ENCODE results near the gene SAMM50. TPM values are rescaled to one million over a fixed set of nuclear protein-coding genes. Genes with fewer than 3 reads are reported as not detected.
A peak's percentile ranks its signal among the peaks of the same experiment; 100 is the strongest.

Gene SAMM50
- 45.5 and 48.5 TPM in 2 replicates for total RNA-seq (ENCODE audit: low replicate concordance)

DNA sequence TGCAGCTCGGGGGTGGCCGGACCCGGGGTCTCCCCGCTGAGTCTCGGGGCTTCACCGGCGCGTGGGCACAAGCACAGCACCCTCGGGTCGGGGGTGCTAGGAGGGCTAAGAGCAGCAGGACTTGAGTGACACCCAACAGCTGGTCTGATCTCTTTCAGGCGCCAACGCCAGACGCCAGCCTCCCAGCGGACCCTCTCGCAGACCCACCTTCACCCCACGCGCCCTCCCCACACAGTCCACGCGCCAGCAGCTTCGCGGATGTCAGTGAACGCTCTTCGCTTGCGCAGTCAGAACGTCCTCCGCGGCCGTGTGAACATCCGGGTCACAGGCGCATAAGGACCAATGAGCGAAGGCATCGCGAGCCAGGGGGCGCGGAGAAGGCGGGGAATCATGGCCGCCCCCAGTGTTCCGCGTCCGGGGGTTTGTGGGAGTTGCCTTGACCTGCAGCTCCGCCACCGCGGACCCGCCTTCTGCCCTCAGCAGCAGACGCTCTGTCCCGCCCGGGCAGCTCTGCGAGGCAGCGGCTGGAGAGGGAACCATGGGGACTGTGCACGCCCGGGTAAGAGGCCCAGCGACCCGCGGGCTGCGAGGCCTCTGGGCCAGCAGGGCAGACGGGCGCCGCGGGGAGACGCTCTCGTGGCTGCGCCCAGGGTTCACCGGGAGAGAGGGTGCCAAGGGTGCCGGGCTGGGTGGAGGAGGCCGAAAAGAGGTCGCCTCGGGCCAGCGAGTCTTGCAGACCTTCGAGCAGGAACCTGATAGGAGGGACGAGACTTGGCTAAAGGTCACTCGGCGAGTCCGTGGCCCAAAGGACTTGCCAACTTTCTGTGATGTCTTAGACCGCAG is at the start of gene SAMM50:
TSS of gene SAMM50 (plus strand) at position 403 of the 843 bp plus-strand sequence. CDS start at position 539, 136 bp downstream.
- no peaks in the 10 kb centered on the region for H3K27me3 ChIP-seq
- H3K4me3 Mint-ChIP-seq = peak within 1 kb of the TSS; percentile 99
- peaks cover 30% of the 10 kb centered on the region for H3K4me1 Mint-ChIP-seq
- H3K27ac ChIP-seq = peak within 1 kb of the TSS; percentile 80
- H2AFZ ChIP-seq (replicated peaks) = peak within 1 kb of the TSS; percentile 83
- peak; percentile 95 for DNase-seq (ENCODE audit: low spot score)
- H3K4me3 ChIP-seq = peak within 1 kb of the TSS; percentile 85
- no peaks in the 10 kb centered on the region for H3K36me3 ChIP-seq
- H3K79me2 ChIP-seq (ENCODE audit: low read depth) = peaks cover 47% of the 10 kb centered on the region
- H3K4me1 ChIP-seq = peaks cover 11% of the 10 kb centered on the region
- no peaks in the 10 kb centered on the region for H3K9me3 Mint-ChIP-seq
- H3F3A ChIP-seq (ENCODE audit: low read depth) = peaks cover 6% of the 10 kb centered on the region
- peak within 1 kb of the TSS; percentile 91 for H3K27ac Mint-ChIP-seq
- H3K27me3 Mint-ChIP-seq (ENCODE audit: insufficient read depth, low read depth) = peaks cover 3% of the 10 kb centered on the region
- H3K9ac ChIP-seq = peak within 1 kb of the TSS; percentile 76
- H3K4me2 ChIP-seq = peak within 1 kb of the TSS; percentile 86
- no peaks in the 10 kb centered on the region for H3K9me3 ChIP-seq (ENCODE audit: low read depth)
- H4K20me1 ChIP-seq (ENCODE audit: low read depth) = peaks cover 2% of the 10 kb centered on the region
- no peaks in the 10 kb centered on the region for H3K36me3 Mint-ChIP-seq
- TF ChIP-seq, protein P1, sequence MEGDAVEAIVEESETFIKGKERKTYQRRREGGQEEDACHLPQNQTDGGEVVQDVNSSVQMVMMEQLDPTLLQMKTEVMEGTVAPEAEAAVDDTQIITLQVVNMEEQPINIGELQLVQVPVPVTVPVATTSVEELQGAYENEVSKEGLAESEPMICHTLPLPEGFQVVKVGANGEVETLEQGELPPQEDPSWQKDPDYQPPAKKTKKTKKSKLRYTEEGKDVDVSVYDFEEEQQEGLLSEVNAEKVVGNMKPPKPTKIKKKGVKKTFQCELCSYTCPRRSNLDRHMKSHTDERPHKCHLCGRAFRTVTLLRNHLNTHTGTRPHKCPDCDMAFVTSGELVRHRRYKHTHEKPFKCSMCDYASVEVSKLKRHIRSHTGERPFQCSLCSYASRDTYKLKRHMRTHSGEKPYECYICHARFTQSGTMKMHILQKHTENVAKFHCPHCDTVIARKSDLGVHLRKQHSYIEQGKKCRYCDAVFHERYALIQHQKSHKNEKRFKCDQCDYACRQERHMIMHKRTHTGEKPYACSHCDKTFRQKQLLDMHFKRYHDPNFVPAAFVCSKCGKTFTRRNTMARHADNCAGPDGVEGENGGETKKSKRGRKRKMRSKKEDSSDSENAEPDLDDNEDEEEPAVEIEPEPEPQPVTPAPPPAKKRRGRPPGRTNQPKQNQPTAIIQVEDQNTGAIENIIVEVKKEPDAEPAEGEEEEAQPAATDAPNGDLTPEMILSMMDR (IDR thresholded peaks at IDR 0.05) = no peak
- no peak for TF ChIP-seq EZH2phosphoT487 (IDR thresholded peaks at IDR 0.05)
- TF ChIP-seq EZH2 (IDR thresholded peaks at IDR 0.05) = peak; percentile 17

- Histone ChIP-seq H4K20me1 (ENCODE audit: low read depth) (no peaks in the 10 kb centered on the region), H3K79me2 (ENCODE audit: low read depth) (no peaks in the 10 kb centered on the region), H3K27me3 (no peaks in the 10 kb centered on the region), H3K4me2 (no peak overlapping the region), H3K9me3 (ENCODE audit: low read depth) (no peaks in the 10 kb centered on the region), H3K27ac (no peak overlapping the region), H3K4me3 (no peak overlapping the region), H3F3A (ENCODE audit: low read depth) (no peaks in the 10 kb centered on the region), H2AFZ (replicated peaks) (no peak overlapping the region), H3K36me3 (no peaks in the 10 kb centered on the region), H3K4me1 (no peaks in the 10 kb centered on the region), H3K9ac (no peak overlapping the region)
- H3K9me3 Mint-ChIP-seq = peaks cover 4% of the 10 kb centered on the region
- H3K4me3 Mint-ChIP-seq = no peak overlapping the region
- H3K27ac Mint-ChIP-seq = no peak overlapping the region
- no peak for TF ChIP-seq EZH2 (IDR thresholded peaks at IDR 0.05)
- no peak for TF ChIP-seq EZH2phosphoT487 (IDR thresholded peaks at IDR 0.05)
- TF ChIP-seq, protein P1 (IDR thresholded peaks at IDR 0.05) = no peak
- peaks cover 6% of the 10 kb centered on the region for H3K27me3 Mint-ChIP-seq (ENCODE audit: insufficient read depth, low read depth)
- no peaks in the 10 kb centered on the region for H3K36me3 Mint-ChIP-seq
- H3K4me1 Mint-ChIP-seq = peaks cover 10% of the 10 kb centered on the region
- no peak for DNase-seq (ENCODE audit: low spot score)
Observed at GRCh38 chr22:43905681-43906080, 49.6 kb upstream of the SAMM50 start.

DNA sequence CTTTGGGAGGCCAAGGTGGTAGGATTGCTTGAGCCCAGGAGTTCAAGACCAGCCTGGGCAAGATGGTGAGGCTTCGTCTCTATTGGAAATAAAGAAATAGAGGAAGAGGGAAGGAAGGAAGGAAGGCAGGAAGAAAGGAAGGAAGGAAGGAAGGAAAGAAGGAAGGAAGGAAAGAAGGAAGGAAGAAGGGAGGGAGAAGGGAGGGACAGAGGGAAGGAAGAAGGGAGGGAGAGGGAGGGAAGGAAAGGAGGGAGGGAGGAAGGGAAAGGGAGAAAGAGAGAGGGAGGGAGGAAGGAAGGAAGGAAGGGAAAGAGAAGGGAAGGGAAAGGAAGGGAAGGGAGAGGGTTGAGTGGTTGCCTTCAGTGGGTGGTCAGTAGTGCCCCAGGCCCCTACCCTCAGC is 45.5 kb upstream of the SAMM50 start:
- Histone ChIP-seq H3K79me2 (ENCODE audit: low read depth) (no peaks in the 10 kb centered on the region), H3K9me3 (ENCODE audit: low read depth) (no peaks in the 10 kb centered on the region), H3F3A (ENCODE audit: low read depth) (no peaks in the 10 kb centered on the region), H3K4me3 (no peak overlapping the region), H3K36me3 (no peaks in the 10 kb centered on the region), H4K20me1 (ENCODE audit: low read depth) (no peaks in the 10 kb centered on the region), H3K27me3 (no peaks in the 10 kb centered on the region), H3K27ac (no peak overlapping the region), H3K4me2 (no peak overlapping the region), H2AFZ (replicated peaks) (no peak overlapping the region), H3K9ac (no peak overlapping the region), H3K4me1 (no peaks in the 10 kb centered on the region)
- no peak overlapping the region for H3K4me3 Mint-ChIP-seq
- peaks cover 9% of the 10 kb centered on the region for H3K4me1 Mint-ChIP-seq
- peaks cover 19% of the 10 kb centered on the region for H3K27me3 Mint-ChIP-seq (ENCODE audit: insufficient read depth, low read depth)
- H3K9me3 Mint-ChIP-seq = peaks cover 4% of the 10 kb centered on the region
- TF ChIP-seq EZH2phosphoT487 (IDR thresholded peaks at IDR 0.05) (no peak), EZH2 (IDR thresholded peaks at IDR 0.05) (no peak)
- TF ChIP-seq, protein P1 (IDR thresholded peaks at IDR 0.05) = no peak
- H3K36me3 Mint-ChIP-seq = no peaks in the 10 kb centered on the region
- no peak for DNase-seq (ENCODE audit: low spot score)
- no peak overlapping the region for H3K27ac Mint-ChIP-seq
